GM19023 (cell line): ENCODE measurements around the gene FOXO6.
A peak's percentile ranks its signal among the peaks of the same experiment; 100 is the strongest.
"Not testable (repeated sequence)": the region's sequence is repeated elsewhere in the genome, so short reads cannot be mapped to it uniquely, and the experiment has no call there.

Experiments used
- ATAC-seq: cut with Tn5 transposase; IDR thresholded peaks from one replicate; pipeline ENCODE4 v1.9.1; 2021; ENCODE audit warnings: mild to moderate bottlenecking, moderate library complexity; ENCODE audit not compliant: unreplicated experiment

Gene FOXO6

GRCh38 chr1:41328780-41329640, 32.2 kb upstream of the FOXO6 start:
- ATAC-seq, result no peak

GRCh38 chr1:41329662-41330587, 31.3 kb upstream of the FOXO6 start:
- ATAC-seq, result no peak

GRCh38 chr1:41330588-41331545, 30.4 kb upstream of the FOXO6 start:
- ATAC-seq, result no peak

- no peak for ATAC-seq
Observed at GRCh38 chr1:41331546-41331917, 29.7 kb upstream of the FOXO6 start.

- not testable (repeated sequence) for ATAC-seq
Observed at GRCh38 chr1:41332161-41332560, 29.1 kb upstream of the FOXO6 start.

- no peak for ATAC-seq
Observed at GRCh38 chr1:41333146-41333784, 28.0 kb upstream of the FOXO6 start.

- ATAC-seq, result no peak
Observed at GRCh38 chr1:41338820-41339219, 22.4 kb upstream of the FOXO6 start.

GRCh38 chr1:41340655-41341364, 20.4 kb upstream of the FOXO6 start:
- no peak for ATAC-seq

- ATAC-seq, result no peak
Observed at GRCh38 chr1:41341365-41341683, 19.9 kb upstream of the FOXO6 start.

GRCh38 chr1:41341772-41342562, 19.3 kb upstream of the FOXO6 start:
- no peak for ATAC-seq

- no peak for ATAC-seq
Observed at GRCh38 chr1:41342774-41343355, 18.4 kb upstream of the FOXO6 start.

- ATAC-seq, result peak; percentile 42
Observed at GRCh38 chr1:41343790-41344699, 17.2 kb upstream of the FOXO6 start.

- peak; percentile 62 for ATAC-seq
Observed at GRCh38 chr1:41344708-41345159, 16.5 kb upstream of the FOXO6 start.

GRCh38 chr1:41345434-41346075, 15.7 kb upstream of the FOXO6 start:
- ATAC-seq, result no peak

- ATAC-seq, result no peak
Observed at GRCh38 chr1:41347276-41347675, 14.0 kb upstream of the FOXO6 start.

- ATAC-seq, result no peak
Observed at GRCh38 chr1:41348394-41348793, 12.8 kb upstream of the FOXO6 start.
